Esophagus muscularis mucosa (tissue), 4 donors: ENCODE measurements around the gene BRPF1.

Source experiments
- EP300 ChIP-seq: sonication (generic); formaldehyde crosslinking; IDR thresholded peaks from one replicate; pipeline ENCODE4 v1.6.1; 2017; ENCODE audit warnings: antibody characterized with exemption
- POLR2A ChIP-seq: fragments of 450-650 bp; IDR thresholded peaks from one replicate; pipeline ENCODE4 v1.6.1; 2017; ENCODE audit warnings: antibody characterized with exemption, moderate library complexity, mild to moderate bottlenecking, low read depth
- POLR2AphosphoS5 ChIP-seq, 2 donors: sonication (generic); formaldehyde crosslinking; IDR thresholded peaks; one replicate each; pipeline ENCODE4 v1.6.1; 2017; ENCODE audit warnings: antibody characterized with exemption in 2 of 2
- TF ChIP-seq, protein P1 (sequence below), 3 experiments: fragments of 200-600 bp in 2 of 3; fragments of 450-650 bp in 1 of 3; sonication (generic) in 2 of 3; IDR thresholded peaks; one replicate each; pipeline ENCODE4 v1.5.1; 2017 to 2019; ENCODE audit warnings: antibody characterized with exemption in 3 of 3, mild to moderate bottlenecking in 2 of 3, moderate library complexity in 1 of 3

DNA sequence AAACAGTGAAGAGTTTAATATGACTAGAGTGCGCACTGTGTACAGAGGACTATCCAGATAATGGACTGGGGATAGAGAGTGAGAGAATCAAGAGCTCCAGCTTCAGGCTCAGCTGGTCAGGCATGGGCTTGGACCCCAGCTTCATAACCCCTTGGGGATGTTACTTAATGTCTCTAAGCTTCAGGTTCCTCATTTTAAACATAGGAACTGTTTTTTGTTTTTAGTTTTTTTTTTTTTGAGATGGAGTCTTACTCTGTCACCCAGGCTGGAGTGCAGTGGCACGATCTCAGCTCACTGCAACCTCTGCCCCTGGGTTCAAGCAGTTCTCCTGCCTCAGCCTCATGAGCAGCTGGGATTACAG, 9.9 kb upstream of the BRPF1 start:
- TF ChIP-seq POLR2A (no peak), EP300 (no peak), POLR2AphosphoS5 (IDR thresholded peaks at IDR 0.05) (no peak)
- TF ChIP-seq, protein P1, sequence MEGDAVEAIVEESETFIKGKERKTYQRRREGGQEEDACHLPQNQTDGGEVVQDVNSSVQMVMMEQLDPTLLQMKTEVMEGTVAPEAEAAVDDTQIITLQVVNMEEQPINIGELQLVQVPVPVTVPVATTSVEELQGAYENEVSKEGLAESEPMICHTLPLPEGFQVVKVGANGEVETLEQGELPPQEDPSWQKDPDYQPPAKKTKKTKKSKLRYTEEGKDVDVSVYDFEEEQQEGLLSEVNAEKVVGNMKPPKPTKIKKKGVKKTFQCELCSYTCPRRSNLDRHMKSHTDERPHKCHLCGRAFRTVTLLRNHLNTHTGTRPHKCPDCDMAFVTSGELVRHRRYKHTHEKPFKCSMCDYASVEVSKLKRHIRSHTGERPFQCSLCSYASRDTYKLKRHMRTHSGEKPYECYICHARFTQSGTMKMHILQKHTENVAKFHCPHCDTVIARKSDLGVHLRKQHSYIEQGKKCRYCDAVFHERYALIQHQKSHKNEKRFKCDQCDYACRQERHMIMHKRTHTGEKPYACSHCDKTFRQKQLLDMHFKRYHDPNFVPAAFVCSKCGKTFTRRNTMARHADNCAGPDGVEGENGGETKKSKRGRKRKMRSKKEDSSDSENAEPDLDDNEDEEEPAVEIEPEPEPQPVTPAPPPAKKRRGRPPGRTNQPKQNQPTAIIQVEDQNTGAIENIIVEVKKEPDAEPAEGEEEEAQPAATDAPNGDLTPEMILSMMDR (IDR thresholded peaks at IDR 0.05), result no peak
